LoVo (cell line): Measurements from ENCODE around the gene MATN3.
"Not testable (repeated sequence)": the region's sequence is repeated elsewhere in the genome, so short reads cannot be mapped to it uniquely, and the experiment has no call there.

Source experiments
- DNase-seq: peaks from one replicate; pipeline ENCODE4 v3.0.0-alpha.2; 2016; ENCODE audit warnings: low spot score

Gene MATN3

GRCh38 chr2:20012282-20013125 lies at the start of gene MATN3:
MATN3 (minus strand) TSS chr2:20012668; CDS start chr2:20012631, 37 bp downstream.
- DNase-seq, result peak; percentile 67

- no peak for DNase-seq
Measured at GRCh38 chr2:20061940-20062339, 49.5 kb upstream of the MATN3 start.

- DNase-seq, result no peak
Measured at GRCh38 chr2:20061476-20061875, 49.0 kb upstream of the MATN3 start.

GRCh38 chr2:20060106-20060505 lies 47.6 kb upstream of the MATN3 start:
- no peak for DNase-seq

GRCh38 chr2:20057268-20057667 lies 44.8 kb upstream of the MATN3 start:
- DNase-seq, result no peak

- DNase-seq, result no peak
Measured at GRCh38 chr2:20054931-20055330, 42.5 kb upstream of the MATN3 start.

GRCh38 chr2:20054119-20054518 lies 41.7 kb upstream of the MATN3 start:
- no peak for DNase-seq

- peak; percentile 62 for DNase-seq
Measured at GRCh38 chr2:20052861-20053281, 40.4 kb upstream of the MATN3 start.

- DNase-seq, result peak; percentile 57
Measured at GRCh38 chr2:20052229-20052851, 39.9 kb upstream of the MATN3 start.

GRCh38 chr2:20051532-20052228 lies 39.2 kb upstream of the MATN3 start, which contains the start of gene LAPTM4A:
LAPTM4A (minus strand) TSS chr2:20051628; CDS start chr2:20051520, 108 bp downstream.
- peak; percentile 98 for DNase-seq

- DNase-seq, result peak; percentile 32
Measured at GRCh38 chr2:20050646-20051531, 38.4 kb upstream of the MATN3 start.

GRCh38 chr2:20050104-20050645 lies 37.7 kb upstream of the MATN3 start:
- no peak for DNase-seq

- DNase-seq, result no peak
Measured at GRCh38 chr2:20049637-20050036, 37.2 kb upstream of the MATN3 start.

- DNase-seq, result no peak
Measured at GRCh38 chr2:20048488-20049448, 36.3 kb upstream of the MATN3 start.

- not testable (repeated sequence) for DNase-seq
Measured at GRCh38 chr2:20045712-20046292, 33.3 kb upstream of the MATN3 start.

GRCh38 chr2:20044778-20045177 lies 32.3 kb upstream of the MATN3 start:
- no peak for DNase-seq

- DNase-seq, result no peak
Measured at GRCh38 chr2:20042531-20042930, 30.1 kb upstream of the MATN3 start.

GRCh38 chr2:20040489-20041172 lies 28.2 kb upstream of the MATN3 start:
- DNase-seq, result no peak

- DNase-seq, result no peak
Measured at GRCh38 chr2:20037660-20038059, 25.2 kb upstream of the MATN3 start.
